HG03378 (cell line): ENCODE results near the gene SLC35F3.
A peak's percentile ranks its signal among the peaks of the same experiment; 100 is the strongest.
"Not testable (repeated sequence)": the region's sequence is repeated elsewhere in the genome, so short reads cannot be mapped to it uniquely, and the experiment has no call there.

ENCODE experiments used
- ATAC-seq: cut with Tn5 transposase; IDR thresholded peaks from one replicate; pipeline ENCODE4 v1.9.1; 2021; ENCODE audit warnings: mild to moderate bottlenecking, moderate library complexity; ENCODE audit not compliant: unreplicated experiment

SLC35F3 gene

DNA sequence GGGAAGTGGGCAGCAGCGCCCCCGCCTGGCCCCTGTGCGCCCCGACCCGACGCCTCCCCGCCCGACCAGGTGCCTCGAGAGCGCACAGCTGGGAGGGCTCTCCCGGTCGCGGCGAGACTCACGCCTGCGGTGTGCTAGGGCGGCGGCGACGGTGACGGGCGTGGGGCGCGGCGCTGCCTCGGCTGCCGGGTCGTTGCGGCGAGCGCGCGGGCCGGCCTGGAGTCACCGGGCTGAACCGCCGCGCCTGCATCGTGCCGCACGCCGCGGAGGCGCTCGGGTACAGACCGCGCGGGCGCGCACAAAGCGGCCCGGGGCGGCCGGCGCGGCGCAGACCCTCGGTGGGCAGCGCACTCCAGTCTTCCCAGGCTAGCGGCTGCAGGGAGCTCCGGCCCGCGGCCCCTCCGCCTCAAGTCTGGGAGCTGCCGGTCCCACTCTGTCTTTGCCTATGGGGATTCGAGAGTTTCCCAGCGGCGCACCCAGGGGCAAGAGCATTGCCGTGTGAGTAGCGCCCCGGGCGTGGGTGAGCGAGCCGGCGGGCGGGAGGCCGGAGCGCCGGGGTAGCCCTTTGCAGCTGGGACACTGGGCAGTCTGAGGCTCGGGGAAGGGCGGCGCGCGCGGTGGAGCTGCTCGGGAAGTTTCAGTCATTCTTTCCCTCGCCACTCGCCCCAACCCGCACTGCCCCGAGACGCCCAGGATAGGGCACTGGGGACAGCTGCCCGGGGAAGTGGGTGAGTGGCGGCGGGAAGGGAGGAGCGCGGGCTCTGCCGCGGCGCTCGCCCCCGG lies at the start of gene SLC35F3:
Gene SLC35F3, plus strand, starts transcription at position 44 of the 783 bp plus-strand sequence.
- ATAC-seq = no peak

DNA sequence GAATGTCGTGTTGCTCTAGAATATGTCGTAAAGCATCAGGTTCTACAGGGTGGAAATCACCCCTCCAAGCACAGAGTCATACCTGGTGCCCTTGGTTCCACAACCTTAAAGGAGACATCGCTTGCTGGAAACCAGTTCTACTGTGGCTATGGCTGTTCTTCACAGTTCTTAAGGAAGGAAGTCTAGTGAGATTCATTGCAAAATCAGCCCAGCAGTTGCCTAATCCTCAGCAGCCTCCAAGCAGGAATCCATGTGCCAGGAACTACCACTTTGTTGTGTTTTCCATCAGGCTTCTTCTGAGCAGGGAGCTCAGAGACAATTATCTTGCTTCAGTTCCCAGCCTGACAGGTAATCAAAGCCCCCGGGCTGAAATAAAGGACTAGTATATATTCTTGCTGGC lies 45.0 kb upstream of the SLC35F3 start:
- no peak for ATAC-seq

DNA sequence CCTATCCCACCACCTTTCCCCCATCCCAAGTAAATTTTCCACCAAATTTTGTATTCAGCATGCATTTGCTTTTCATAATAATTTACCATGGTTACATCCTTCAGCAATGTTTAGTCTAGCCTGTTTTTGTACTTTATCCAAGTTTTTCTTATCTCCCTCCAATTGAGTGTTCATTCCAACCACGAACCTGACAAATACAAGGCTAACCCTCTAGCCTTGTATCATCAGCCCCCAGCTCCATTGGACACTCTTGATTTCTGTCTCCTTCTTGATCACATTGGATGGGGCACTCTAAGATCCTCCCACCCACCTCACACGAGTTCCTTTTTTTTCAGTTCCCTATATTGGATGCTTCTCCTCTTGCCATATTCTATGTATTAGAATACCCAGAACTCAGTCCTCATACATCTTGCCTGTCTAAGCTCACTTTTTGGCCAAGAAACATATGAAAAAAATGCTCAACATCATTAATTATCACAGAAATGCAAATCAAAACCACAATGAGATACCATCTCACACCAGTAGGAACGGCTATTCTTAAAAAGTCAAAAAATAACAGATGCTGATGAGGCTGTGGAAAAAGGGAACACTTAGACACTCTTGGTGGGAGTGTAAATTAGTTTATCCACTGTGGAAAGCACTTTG lies 40.5 kb upstream of the SLC35F3 start:
- no peak for ATAC-seq

DNA sequence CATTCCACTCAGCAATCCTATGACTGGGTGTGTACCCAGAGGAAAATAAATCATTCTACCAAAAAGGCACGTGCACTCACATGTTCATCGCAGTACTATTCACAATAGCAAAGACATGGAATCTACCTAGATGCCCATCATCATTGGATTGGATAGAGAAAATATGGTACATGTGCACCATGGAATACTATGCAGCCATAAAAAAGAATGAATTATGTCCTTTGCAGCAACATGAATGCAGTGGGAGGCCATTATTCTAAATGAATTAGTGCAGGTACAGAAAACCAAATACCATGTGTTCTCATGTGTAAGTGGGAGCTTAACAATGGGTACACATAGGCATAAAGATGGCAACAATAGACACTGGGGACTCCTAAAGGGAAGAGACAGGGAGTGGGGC lies 39.9 kb upstream of the SLC35F3 start:
- no peak for ATAC-seq

DNA sequence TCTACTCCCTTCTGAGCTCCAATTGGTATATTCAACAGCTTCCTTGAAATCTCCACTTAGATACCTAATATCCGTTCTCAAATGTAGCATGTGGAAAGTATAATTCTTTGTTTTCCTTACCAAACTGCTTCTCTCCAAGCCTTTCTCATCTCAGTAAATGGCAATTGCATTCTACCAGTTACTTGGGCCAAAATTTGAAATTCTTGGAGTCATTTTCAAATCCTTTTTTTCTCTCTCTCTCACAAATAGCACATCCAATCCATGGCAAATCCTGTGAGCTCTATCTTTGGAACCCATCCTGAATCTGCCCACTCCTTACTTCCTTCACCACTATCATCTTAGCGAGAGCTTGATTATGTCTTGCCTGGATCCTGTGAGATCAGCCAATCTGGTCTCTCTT lies 39.3 kb upstream of the SLC35F3 start:
- no peak for ATAC-seq

DNA sequence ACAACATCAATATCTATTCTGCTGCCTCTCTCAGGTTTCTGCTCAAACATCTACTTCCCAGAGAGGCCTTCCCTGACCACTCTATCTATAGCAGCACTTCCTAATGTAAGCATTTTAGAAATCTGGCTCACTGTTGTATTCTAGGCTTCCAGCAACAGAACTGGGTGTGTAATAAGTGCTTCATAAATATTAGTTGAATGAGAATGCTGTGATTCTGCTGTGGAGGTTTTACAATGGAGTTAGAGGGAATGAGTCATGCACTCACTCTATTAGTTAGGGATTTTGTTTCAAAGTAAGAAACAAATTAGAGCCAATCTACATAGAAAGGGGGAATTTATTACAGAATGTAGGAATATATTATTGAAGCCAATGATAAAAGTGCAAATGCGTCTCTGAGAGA lies 38.6 kb upstream of the SLC35F3 start:
- ATAC-seq = no peak

DNA sequence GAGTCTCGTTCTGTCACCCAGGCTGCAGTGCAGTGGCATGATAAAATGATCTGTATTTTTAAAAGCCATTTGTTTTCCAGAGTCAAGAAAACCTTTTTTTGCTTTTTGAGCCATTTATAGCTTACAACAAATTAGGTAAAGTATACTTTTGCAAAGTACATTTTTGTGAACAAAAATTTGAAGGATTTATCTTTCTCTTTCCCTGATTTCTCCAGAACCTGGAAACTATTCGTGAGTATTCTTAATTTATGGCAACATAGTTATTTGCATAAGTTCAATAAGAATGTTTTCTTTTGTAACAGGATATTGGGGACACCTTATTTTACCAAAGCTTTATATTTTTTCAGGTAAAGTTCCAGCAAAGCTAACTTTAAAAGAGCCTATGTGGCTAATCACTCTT lies 37.4 kb upstream of the SLC35F3 start:
- no peak for ATAC-seq

DNA sequence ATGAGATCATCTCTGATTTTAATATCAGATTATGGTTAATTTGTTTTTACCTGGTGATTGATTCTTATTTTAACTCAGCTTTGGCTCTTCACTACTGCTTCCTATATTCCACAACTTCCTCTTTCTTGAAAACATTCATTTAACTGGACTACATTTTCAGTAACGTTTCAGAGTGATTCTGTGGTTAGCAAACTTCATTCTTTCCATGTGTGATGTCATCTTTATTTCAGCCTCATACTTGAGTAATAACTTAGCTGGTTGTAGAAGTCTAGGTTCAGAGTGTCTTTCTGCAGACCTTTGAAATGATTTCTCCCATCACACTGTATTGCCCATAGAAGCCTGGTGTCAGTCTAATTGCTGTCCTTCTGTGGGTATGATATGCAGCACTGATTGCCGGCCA lies 36.0 kb upstream of the SLC35F3 start:
- ATAC-seq = no peak

DNA sequence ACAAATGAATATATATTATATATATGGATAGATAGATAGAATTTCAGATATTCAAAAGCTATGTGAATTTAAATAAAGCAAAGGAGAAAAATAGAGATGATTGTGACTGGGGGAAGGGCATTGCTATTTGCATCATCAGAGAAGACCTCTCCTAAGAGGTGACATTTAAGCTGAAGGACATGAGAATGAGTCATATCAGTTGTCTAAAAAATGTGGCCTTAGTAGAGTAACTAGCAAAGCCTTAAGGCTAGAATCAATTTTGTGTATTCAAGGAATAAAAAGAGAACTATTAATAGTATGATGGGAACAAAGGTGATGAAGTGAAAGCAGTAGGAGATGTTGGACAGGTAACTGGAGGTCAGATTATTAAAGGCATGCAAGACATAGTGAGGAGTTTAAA lies 34.8 kb upstream of the SLC35F3 start:
- no peak for ATAC-seq

DNA sequence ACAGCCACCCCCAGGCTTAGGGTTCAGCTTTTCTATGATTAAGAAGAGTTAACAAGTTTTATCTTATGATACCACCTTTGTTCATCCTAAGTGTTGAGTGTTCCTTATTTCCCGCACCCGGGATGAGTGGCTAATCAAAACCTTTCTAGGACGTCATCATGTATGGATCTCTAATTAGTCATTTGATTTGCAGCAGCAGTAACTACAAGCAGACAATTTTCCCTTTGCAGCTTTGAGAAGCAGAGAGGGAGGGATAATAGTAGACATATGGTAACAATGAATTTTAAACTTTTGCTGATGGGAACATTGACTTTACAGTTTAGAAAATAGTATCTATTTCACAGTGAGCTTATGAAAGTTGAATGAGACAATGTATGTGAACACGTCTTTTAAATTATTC lies 30.8 kb upstream of the SLC35F3 start:
- ATAC-seq = no peak

DNA sequence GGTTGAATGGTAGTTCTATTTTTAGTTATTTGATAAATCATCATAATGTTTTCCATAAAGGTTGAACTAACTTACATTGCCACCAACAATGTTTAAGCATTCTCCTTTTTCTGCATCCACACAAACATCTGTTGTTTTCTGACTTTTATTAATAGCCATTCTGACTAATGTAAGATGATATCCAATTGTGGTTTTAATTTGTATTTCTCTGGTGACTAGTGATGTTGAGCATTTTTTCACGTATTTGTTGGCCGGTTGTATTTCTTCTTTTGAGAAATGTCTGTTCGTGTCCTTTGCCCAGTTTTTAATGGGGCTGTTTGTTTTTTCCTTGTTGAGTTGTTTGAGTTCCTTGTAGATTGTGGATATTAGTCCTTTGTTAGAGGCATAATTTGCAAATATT lies 24.6 kb upstream of the SLC35F3 start:
- ATAC-seq = no peak

DNA sequence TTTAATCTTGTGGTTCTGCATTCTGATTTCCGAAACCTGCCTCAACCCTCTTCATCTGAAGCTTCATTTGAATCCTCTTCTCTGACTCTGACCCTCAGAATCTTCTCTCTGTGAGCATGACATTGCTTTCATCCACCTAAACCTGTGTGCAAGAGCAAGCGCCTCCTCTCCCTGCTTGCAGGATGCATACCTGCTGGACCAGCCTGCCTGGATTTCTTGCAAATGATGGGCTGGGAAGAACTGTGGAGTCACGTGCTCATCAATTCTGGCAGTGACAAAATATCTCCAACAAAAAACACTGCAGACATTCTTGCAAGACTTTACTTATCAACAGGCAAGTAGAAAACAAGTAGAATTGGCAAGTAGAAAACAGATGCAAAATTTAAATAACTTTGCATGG lies 20.8 kb upstream of the SLC35F3 start:
- ATAC-seq = no peak

DNA sequence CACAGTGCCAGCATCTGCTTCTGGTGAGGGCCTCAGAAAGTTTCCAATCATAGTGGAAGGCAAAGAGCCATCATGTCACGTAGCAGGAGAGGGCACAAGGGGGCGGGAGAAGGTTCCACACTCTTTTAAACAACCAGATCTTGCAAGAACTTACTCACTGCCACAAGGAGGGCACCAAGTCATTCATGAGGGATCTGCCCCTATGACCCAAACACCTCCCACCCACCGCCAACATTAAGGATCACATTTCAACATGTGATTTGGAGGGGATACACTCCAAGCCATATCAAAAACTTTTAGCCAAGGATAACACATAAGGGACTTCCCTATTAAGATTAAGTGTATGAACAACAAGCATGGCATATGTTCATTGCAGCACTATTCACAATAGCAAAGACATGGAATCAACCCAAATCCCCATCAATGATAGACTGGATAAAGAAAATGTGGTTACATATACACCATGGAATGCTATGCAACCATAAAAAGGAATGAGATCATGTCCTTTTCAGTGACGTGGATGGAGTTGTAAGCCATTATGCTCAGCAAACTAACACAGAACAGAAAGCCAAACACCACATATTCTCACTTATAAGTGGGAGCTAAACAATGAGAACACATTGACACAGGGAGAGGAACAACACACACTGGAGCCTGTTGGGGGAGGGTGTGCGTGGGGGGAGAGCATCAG lies 19.9 kb upstream of the SLC35F3 start:
- ATAC-seq = no peak

DNA sequence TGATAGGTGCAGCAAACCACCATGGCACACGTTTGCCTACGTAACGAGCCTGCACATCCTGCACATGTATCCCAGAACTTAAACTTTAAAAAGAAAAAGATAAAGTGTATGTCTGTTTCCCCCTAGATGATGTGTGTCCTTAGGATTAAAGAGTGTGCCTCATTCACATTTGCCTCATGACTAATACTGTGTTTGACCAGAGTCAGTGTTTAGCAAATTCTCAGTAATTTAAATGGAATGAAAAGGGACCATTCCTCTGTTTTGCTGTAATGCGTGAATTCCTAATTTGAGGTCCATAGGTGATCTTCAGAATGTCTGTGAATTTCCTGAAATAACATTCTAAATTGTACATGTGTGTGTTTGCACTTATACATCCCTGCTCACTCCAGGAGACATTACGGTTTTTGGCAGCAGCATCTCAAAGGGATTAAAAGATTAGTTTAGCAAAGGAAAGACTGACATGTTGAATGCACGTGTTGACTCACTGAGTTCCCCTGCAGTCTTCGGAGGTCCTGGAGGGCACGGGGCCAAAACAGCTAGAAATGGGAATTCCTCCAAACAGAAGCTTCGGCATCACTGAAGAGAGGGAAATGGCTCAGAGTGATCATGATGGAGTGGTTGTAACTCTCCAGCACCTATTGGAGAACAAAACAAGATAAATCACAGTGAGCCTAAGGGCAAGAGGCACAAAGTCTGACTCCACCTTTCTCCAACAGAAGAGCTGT lies 19.1 kb upstream of the SLC35F3 start:
- no peak for ATAC-seq

DNA sequence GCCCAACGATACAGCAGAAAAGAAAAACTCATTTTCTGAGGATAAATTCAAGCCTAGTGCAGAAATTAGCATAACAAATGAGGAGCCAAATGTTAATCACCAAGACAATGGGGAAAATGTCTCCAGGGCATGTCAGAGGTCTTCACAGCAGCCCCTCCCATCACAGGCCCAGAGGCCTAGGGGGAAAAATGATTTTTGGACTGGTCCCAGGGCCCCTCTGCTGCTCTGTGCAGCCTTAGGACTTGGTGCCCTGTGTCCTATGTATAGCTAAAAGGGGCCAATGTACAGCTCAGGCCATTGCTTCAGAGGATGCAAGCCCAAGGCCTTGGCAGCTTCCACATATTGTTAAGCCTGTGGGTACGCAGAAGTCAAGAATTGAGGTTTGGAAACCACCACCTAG lies 13.3 kb upstream of the SLC35F3 start:
- not testable (repeated sequence) for ATAC-seq

DNA sequence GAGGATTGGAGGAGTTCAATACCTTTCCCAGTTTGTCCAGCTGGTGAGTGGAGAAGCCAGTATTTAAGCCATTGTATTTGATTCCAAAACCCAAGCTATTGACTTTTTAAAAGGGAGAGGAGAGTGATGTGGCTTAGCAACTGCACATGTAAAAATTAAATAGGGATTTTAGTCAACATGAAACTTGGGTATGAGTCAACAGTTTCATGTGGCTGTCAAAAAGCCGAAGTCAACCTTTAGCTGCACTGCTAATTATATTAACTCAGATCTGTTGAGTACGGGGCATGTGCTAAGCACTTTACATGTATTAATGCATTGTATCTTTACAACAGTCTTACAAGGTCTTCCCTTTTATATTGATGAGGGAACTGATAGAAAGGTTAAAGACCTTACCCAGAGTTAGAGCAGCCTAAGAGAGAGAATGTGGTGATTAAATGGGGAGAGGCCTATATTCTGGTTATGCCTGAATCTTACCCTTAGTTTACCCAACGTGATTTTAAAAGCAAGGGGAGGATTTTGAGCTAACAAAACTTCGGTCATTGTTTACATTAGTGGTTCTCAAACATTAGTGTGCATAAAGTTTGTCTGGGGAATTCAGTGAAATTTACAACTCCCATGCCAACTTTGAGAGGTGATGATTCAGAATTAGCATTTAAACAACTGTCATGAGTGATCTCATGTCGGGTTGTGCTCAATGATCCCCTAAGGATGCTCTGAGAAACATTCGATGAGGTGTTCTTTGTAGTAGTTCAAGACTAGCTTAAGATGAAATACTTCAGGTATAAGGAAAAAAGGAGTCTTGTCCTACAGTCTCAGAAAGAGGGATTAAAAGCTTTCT lies 6.9 kb upstream of the SLC35F3 start:
- peak; percentile 99 for ATAC-seq

DNA sequence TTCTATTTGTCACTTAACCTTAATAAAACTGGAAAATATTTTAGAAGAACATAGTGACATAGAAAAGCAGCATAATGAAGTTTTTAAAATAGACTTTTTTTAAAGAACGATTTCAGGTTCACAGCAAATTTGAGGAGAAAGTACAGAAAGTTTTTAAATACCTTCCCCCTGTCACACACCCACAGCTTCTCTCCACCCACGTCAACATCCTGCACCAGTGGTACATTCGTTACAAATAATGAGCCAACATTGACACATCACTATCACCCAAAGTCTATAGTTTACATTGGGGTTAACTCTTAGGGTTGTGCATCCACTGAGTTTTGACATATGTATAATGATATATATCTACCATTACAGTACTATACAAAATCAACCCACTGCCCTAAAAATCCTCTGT lies 3.0 kb upstream of the SLC35F3 start:
- no peak for ATAC-seq

DNA sequence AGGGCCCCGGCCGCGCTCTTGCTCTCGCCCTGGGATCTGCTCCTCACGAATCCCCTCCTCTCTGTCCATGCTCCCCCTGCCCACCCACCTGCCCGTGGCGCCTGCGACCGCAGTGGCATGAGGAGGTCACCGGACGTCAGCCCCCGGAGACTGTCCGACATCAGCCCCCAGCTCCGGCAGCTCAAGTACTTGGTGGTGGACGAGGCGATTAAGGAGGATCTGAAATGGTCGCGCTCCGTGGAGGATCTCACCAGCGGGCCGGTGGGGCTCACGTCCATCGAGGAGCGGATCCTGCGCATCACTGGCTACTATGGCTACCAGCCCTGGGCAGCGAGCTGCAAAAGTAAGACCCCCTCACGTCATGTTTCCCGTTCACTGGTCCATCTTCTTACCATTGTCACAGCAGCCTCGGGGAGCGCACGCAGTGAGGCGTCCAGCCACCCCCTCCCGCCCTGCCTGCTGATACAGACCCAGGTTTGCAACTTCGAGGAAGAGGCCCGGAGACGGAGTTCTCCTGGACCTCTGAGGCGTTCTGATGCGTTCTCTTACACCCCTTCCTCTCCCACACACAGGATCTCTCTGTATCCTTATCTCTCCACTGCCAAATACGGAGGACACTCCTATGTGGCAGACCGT lies 1.1 kb downstream of the SLC35F3 start:
- ATAC-seq = no peak

DNA sequence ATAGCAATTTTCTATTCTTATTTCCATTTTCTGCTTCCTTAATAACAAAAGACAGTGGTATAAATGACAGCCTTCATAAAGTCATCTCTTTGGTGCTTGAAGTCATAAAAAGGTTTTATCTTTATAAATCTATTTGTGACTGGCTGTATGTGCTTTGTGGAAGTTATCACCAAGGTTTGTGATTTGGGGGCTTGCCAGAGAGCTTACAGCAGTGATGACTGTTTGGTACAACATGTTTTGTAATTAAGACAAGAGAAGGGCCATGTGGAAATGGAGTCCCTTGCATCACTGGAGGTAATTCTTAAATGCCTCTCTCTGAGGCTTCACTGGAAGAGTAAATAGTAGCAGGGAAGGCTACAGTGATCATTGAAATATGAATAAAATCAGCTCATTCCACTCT lies 2.7 kb downstream of the SLC35F3 start:
- ATAC-seq = no peak

DNA sequence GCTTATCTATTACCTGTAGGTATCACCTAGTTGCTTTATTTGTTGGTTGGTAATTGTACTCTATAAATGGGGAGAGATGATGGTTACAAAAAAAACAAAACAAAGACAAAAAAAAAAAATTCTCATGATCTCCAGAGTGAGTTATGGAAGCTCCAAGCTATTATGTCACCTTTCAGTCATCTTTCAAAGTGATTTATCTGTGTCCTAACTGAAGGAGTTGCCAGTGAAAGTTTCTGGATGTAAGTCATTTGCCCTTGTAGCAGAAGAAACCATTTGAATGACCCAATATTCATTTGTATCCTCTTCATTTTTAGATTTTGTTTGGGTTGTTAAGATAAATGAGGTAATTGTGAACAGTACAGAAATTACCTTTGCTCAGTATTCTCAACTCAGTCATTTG lies 3.6 kb downstream of the SLC35F3 start:
- ATAC-seq = no peak
